Measurements from ENCODE around the gene TBC1D19. TPM values are rescaled to one million over a fixed set of nuclear protein-coding genes. Genes with fewer than 3 reads are reported as not detected.
"Not testable (repeated sequence)": the region's sequence is repeated elsewhere in the genome, so short reads cannot be mapped to it uniquely, and the experiment has no call there.

Gene TBC1D19, protein sequence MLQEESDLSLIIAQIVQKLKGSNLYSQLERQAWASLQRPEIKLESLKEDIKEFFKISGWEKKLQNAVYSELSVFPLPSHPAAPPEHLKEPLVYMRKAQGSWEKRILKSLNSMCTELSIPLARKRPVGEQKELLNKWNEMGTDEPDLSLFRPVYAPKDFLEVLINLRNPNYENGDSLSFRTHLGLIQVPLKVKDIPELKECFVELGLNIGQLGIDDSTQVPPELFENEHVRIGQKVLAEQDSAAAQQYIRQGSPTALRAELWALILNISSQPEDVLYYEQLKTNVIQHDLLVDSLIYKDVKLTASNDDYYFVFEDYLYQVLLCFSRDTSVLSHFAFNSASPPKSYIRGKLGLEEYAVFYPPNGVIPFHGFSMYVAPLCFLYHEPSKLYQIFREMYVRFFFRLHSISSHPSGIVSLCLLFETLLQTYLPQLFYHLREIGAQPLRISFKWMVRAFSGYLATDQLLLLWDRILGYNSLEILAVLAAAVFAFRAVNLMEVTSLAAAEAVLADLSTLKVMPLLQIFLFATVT
- total RNA-seq = 10 to 100 TPM in 2 of 5 donors, 1 to 10 TPM in 3; 3.6 to 57.6 (median 9.9) TPM
- 1 to 10 TPM; 1.4 to 2.7 (median 1.8) TPM for polyA plus RNA-seq
- long read RNA-seq, donor 1 = 0 reads
- long read RNA-seq, donor 2 = 0 reads
- long read RNA-seq, donor 3 = 0 reads
- long read RNA-seq, donor 4 = 0 reads
- long read RNA-seq, donor 5, partial matches to known transcripts = 0 of 1 reads
- long read RNA-seq, donor 5, other reads (novel, unspliced or antisense) = 0 of 1 reads
- long read RNA-seq, donor 6 = 0 reads
- long read RNA-seq, donor 7 = 0 reads
- long read RNA-seq, donor 8 = 0 reads
- long read RNA-seq, donor 9 = 0 reads
- long read RNA-seq, donor 10, partial matches to known transcripts = 0 of 1 reads
- long read RNA-seq, donor 10, other reads (novel, unspliced or antisense) = 0 of 1 reads

DNA sequence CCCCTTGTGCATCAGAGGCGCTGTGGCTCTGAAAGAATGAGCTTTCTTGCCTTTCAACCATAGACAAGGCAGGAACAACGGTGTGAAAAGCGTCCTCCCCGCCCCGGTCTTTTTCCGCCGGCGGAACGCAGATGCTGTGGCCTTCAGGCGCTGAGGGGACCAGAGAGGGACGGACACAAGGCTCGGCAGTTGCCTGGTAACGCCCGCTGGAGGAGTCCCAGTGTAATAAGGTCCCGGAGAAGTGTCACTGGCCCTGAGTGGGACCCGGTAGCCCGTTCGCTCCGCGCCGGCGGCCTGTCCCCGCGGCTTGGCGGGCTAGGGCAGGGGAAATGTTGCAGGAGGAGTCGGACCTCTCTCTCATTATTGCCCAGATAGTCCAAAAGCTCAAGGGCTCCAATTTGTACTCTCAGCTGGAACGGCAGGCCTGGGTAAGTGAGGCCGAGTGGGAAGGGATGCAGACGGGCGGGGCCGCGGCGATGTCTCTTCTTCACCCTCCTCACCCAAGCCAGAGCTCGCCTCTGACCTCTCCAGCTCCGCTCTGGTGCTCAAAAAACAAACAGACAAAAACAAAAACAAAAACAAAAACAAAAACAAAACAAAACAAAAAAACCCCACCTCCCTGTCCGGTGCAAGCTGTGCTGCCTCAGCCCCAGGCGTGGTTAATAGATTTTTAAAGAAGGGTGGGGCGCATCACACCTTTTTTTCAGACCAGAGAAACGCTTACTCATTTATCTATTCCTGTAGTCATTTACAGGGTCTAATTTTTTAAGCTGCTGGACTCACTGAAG, at the start of gene TBC1D19:
Gene TBC1D19 (plus strand): TSS at position 220 of the 788 bp plus-strand sequence. CDS start 110 bp downstream, at position 330.
- intact Hi-C loops (cut with DNase I; ENCODE audit: low total_unique reads) = no loop called here
- Histone ChIP-seq H3K27ac (peak within 1 kb of the TSS; percentile 65 to 84 (median 81)), H3K9me3 (no peaks in the 10 kb centered on the region)

DNA sequence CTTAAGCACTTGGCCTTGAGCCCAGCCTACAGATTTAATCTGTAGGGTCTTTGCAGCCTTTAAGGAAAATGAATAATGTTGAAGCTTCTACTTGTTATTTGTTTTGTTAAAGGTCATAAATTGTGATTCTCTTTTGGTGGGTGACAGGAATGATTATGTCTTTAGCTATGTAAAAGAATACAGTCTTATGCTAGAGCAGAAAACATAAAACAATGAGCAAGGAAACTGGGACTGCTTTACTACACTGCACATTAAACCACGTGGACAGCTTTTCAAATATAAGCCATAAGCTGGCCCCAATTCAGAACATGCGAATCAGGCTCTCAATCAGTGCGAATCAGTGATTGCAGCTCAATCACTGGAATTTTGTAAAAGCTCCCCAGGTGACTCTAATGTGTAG, 40.9 kb upstream of the TBC1D19 start:
- Histone ChIP-seq H3K27me3 (no peaks in the 10 kb centered on the region), H3K36me3 (no peaks in the 10 kb centered on the region), H3K9me3 (peaks cover 0 to 17% (median 13%) of the 10 kb centered on the region in 4 donors), H3K4me3 (no peak overlapping the region), H3K4me1 (peaks cover 0 to 3% (median 0%) of the 10 kb centered on the region in 4 donors), H3K27ac (no peak overlapping the region)
- DNase-seq = peak in 1 of 2 donors; percentile 46
- 14 to 45% (median 28%) methylated on average over 3 of the region's 3 CpGs for WGBS, 5 donors
- intact Hi-C loops (cut with DNase I; ENCODE audit: low total_unique reads) = no loop called here
- TF ChIP-seq, protein P1, sequence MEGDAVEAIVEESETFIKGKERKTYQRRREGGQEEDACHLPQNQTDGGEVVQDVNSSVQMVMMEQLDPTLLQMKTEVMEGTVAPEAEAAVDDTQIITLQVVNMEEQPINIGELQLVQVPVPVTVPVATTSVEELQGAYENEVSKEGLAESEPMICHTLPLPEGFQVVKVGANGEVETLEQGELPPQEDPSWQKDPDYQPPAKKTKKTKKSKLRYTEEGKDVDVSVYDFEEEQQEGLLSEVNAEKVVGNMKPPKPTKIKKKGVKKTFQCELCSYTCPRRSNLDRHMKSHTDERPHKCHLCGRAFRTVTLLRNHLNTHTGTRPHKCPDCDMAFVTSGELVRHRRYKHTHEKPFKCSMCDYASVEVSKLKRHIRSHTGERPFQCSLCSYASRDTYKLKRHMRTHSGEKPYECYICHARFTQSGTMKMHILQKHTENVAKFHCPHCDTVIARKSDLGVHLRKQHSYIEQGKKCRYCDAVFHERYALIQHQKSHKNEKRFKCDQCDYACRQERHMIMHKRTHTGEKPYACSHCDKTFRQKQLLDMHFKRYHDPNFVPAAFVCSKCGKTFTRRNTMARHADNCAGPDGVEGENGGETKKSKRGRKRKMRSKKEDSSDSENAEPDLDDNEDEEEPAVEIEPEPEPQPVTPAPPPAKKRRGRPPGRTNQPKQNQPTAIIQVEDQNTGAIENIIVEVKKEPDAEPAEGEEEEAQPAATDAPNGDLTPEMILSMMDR (IDR thresholded peaks at IDR 0.05) = no peak
- TF ChIP-seq POLR2AphosphoS5 (IDR thresholded peaks at IDR 0.05) = no peak
- TF ChIP-seq POLR2A (IDR thresholded peaks at IDR 0.05) = no peak
- TF ChIP-seq EP300 (IDR thresholded peaks at IDR 0.05) = no peak

More for the DNA sequence above, at the start of gene TBC1D19:
- H3K36me3 ChIP-seq = no peaks in the 10 kb centered on the region
- peak; percentile 91 to 96 for DNase-seq
- TF ChIP-seq, protein P1 (IDR thresholded peaks at IDR 0.05) = no peak
- TF ChIP-seq POLR2AphosphoS5 (IDR thresholded peaks at IDR 0.05) = peak; percentile 42 to 81 (median 60)
- H3K27me3 ChIP-seq = no peaks in the 10 kb centered on the region
- H3K4me3 ChIP-seq = peak within 1 kb of the TSS; percentile 57 to 90 (median 74)
- H3K4me1 ChIP-seq = peaks cover 0 to 27% (median 17%) of the 10 kb centered on the region in 4 donors
- WGBS, 5 donors = 0 to 1% (median 0%) methylated on average over 36 to 39 of the region's 39 CpGs

DNA sequence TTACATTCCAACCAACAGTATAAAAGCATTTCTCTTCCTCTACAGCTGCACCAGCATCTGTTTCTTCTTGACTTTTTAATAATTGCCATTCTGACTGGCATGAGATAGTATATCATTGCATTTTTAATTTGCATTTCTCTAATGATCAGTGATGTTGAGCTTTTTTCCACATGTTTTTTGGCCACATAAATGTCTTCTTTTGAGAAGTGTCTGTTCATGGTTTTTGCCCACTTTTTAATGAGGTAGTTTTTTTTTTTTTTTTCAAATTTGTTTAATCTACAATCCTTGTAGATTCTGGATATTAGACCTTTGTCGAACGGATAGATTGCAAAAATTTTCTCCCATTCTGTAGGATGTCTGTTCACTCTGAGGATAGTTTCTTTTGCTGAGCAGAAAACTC, 39.5 kb upstream of the TBC1D19 start:
- WGBS, 5 donors = 95 to 100% (median 98%) methylated on average over 2 of the region's 2 CpGs
- TF ChIP-seq, protein P1 (IDR thresholded peaks at IDR 0.05) = no peak
- no peak for TF ChIP-seq EP300 (IDR thresholded peaks at IDR 0.05)
- Histone ChIP-seq H3K27me3 (no peaks in the 10 kb centered on the region), H3K9me3 (peaks cover 0 to 17% (median 13%) of the 10 kb centered on the region in 4 donors), H3K4me1 (peaks cover 0 to 3% (median 0%) of the 10 kb centered on the region in 4 donors), H3K4me3 (no peak overlapping the region), H3K36me3 (no peaks in the 10 kb centered on the region), H3K27ac (no peak overlapping the region)
- DNase-seq = no peak
- intact Hi-C loops (cut with DNase I; ENCODE audit: low total_unique reads) = no loop called here

DNA sequence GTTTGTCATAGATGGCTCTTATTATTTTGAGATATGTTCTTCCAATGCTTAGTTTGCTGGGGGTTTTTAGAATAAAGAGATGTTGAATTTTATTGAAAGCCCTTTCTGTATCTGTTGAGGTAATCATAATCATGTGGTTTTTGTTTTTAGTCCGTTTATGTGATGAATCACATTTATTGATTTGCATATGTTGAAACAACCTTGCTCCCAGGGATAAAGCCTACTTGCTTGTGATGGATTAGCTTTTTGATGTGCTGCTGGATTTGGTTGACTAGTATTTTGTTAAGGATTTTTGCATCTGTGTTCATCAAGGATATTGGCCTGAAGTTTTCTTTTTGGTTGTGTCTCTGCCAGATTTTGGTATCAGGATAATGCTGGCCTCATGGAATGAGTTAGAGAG, 35.5 kb upstream of the TBC1D19 start:
- H3K9me3 ChIP-seq = peaks cover 0 to 21% (median 14%) of the 10 kb centered on the region in 4 donors
- H3K36me3 ChIP-seq; H3K4me1 ChIP-seq; H3K4me3 ChIP-seq; H3K27me3 ChIP-seq; DNase-seq; intact Hi-C loops (cut with DNase I; ENCODE audit: low total_unique reads); H3K27ac ChIP-seq: not testable (repeated sequence)
- 42 to 85% (median 49%) methylated on average over 1 of the region's 1 CpG for WGBS, 5 donors

All from stomach (tissue), 19 donors.